IMR-90 (cell line): ENCODE results near the gene NECAB2. TPM values are rescaled to one million over a fixed set of nuclear protein-coding genes. Genes with fewer than 3 reads are reported as not detected.

Experiments
- ATAC-seq: fragments of 200-7000 bp; cut with Tn5 transposase; 2 replicates; pipeline ENCODE4 v1.9.1; 2020; ENCODE audit warnings: low read depth, mild to moderate bottlenecking, moderate library complexity
- BruUV-seq: library from RNA; stranded (reverse); fragments of 400-500 nt; replicated peaks from 2 replicates; lab custom pipeline; 2021; lab: Mats Ljungman, UMichigan
- CTCF ChIA-PET: fragments of 300-600 bp; formaldehyde crosslinking; extraction: SDS; loops from one replicate; lab custom pipeline; 2021; ENCODE audit warnings: antibody characterized with exemption; lab: Yijun Ruan, JAX
- POLR2A ChIA-PET: fragments of 300-600 bp; sonication (Branson Sonifier 250); formaldehyde crosslinking; loops from one replicate; lab custom pipeline; 2022; ENCODE audit warnings: antibody characterized with exemption; ENCODE audit not compliant: unreplicated experiment; lab: Charles Lee
- DNase-seq: peaks from one replicate; pipeline ENCODE4 v3.0.0; 2013
- H2AFZ ChIP-seq: replicated peaks from 2 replicates; pipeline ENCODE3; 2013; ENCODE audit warnings: low read length, mild to moderate bottlenecking; ENCODE audit not compliant: poor library complexity
- H2AK5ac ChIP-seq: 2 replicates; pipeline ENCODE4 v1.6.1; 2013; ENCODE audit warnings: low read depth, low read length, inconsistent platforms
- H2AK9ac ChIP-seq: replicated peaks from 2 replicates; pipeline ENCODE3; 2013; ENCODE audit warnings: mild to moderate bottlenecking, low read depth, low read length, moderate library complexity; ENCODE audit not compliant: poor library complexity
- H2BK120ac ChIP-seq: 2 replicates; pipeline ENCODE4 v1.6.1; 2013; ENCODE audit warnings: low read depth, low read length, inconsistent platforms
- H2BK15ac ChIP-seq: 3 replicates; pipeline ENCODE4 v1.6.1; 2013; ENCODE audit warnings: low read depth, low read length, inconsistent platforms
- H2BK20ac ChIP-seq: 2 replicates; pipeline ENCODE4 v1.6.1; 2013; ENCODE audit warnings: low read depth, mild to moderate bottlenecking, inconsistent platforms, low read length, moderate library complexity
- H2BK5ac ChIP-seq: 2 replicates; pipeline ENCODE4 v1.6.1; 2013; ENCODE audit warnings: mild to moderate bottlenecking, low read depth, low read length, inconsistent platforms; ENCODE audit not compliant: poor library complexity, severe bottlenecking
- H3K14ac ChIP-seq: replicated peaks from 2 replicates; pipeline ENCODE4 v1.6.1; 2013; ENCODE audit warnings: low read depth, low read length, inconsistent platforms
- H3K18ac ChIP-seq: 2 replicates; pipeline ENCODE4 v1.6.1; 2013; ENCODE audit warnings: low read depth, low read length, control low read depth
- H3K23ac ChIP-seq: 2 replicates; pipeline ENCODE4 v1.6.1; 2013; ENCODE audit warnings: low read depth, low read length, inconsistent platforms
- H3K27ac ChIP-seq: 2 replicates; pipeline ENCODE4 v1.5.1; 2013; ENCODE audit warnings: mild to moderate bottlenecking, control low read depth, low read length; ENCODE audit not compliant: insufficient read depth
- H3K27me3 ChIP-seq: 2 replicates; pipeline ENCODE4 v1.6.1; 2013; ENCODE audit warnings: low read length; ENCODE audit not compliant: control insufficient read depth, insufficient read depth
- H3K36me3 ChIP-seq: 2 replicates; pipeline ENCODE4 v1.6.1; 2013; ENCODE audit warnings: low read length, mixed read lengths; ENCODE audit not compliant: control insufficient read depth, insufficient read depth
- H3K4ac ChIP-seq: 2 replicates; pipeline ENCODE4 v1.6.1; 2013; ENCODE audit warnings: low read depth, low read length, inconsistent platforms
- H3K4me1 ChIP-seq: 2 replicates; pipeline ENCODE4 v1.6.1; 2013; ENCODE audit warnings: low read length, mixed read lengths; ENCODE audit not compliant: control insufficient read depth, insufficient read depth
- H3K4me2 ChIP-seq: 2 replicates; pipeline ENCODE4 v1.6.1; 2013; ENCODE audit warnings: low read depth, mild to moderate bottlenecking, control low read depth, low read length, moderate library complexity
- H3K4me3 ChIP-seq: 2 replicates; pipeline ENCODE4 v1.5.1; 2013; ENCODE audit warnings: low read depth, mild to moderate bottlenecking, control low read depth, low read length, moderate library complexity; ENCODE audit not compliant: insufficient read depth
- H3K56ac ChIP-seq: 2 replicates; pipeline ENCODE4 v1.6.1; 2013; ENCODE audit warnings: low read length, inconsistent platforms; ENCODE audit not compliant: insufficient read depth; ENCODE audit errors: extremely low read depth
- H3K79me1 ChIP-seq, 2 experiments: 2 replicates each; pipeline ENCODE4 v1.6.1; 2013; ENCODE audit warnings: low read length in 2 of 2, inconsistent platforms in 1 of 2, low read depth in 1 of 2
- H3K9ac ChIP-seq: 2 replicates; pipeline ENCODE4 v1.6.1; 2013; ENCODE audit warnings: low read depth, low read length, control low read depth
- H3K9me1 ChIP-seq: 2 replicates; pipeline ENCODE4 v1.6.1; 2013; ENCODE audit warnings: low read length, inconsistent platforms; ENCODE audit not compliant: insufficient read depth
- H3K9me3 ChIP-seq: 2 replicates; pipeline ENCODE4 v1.6.1; 2013; ENCODE audit warnings: low read length; ENCODE audit not compliant: control insufficient read depth, insufficient read depth
- H4K20me1 ChIP-seq: 2 replicates; pipeline ENCODE4 v1.6.1; 2013; ENCODE audit warnings: low read length, inconsistent platforms; ENCODE audit not compliant: insufficient read depth
- H4K5ac ChIP-seq: 2 replicates; pipeline ENCODE4 v1.6.1; 2013; ENCODE audit warnings: mild to moderate bottlenecking, low read depth, low read length, control low read depth
- H4K8ac ChIP-seq, 2 experiments: 2 replicates each; pipeline ENCODE4 v1.6.1; 2013; ENCODE audit warnings: low read depth in 2 of 2, low read length in 2 of 2, control low read depth in 1 of 2, inconsistent platforms in 1 of 2
- H4K91ac ChIP-seq: 2 replicates; pipeline ENCODE4 v1.6.1; 2013; ENCODE audit warnings: low read depth, low read length, inconsistent platforms; ENCODE audit not compliant: insufficient read depth
- CEBPB ChIP-seq: IDR thresholded peaks from 2 replicates; pipeline ENCODE4 v1.6.1; 2012; ENCODE audit warnings: low read depth, low read length, improper control_type of control experiment
- NFE2L2 ChIP-seq: fragments of 150-350 bp; IDR thresholded peaks from 2 replicates; pipeline ENCODE4 v1.6.1; 2016; ENCODE audit warnings: low read depth, mild to moderate bottlenecking, low read length
- WGBS, 2 experiments: methylation state at CpG; one replicate each; pipeline versions ENCODE4 v1.1.5 to v1.1.7; 2013; ENCODE audit warnings: missing lambda C conversion rate in 2 of 2; ENCODE audit not compliant: insufficient read length in 1 of 2; ENCODE audit errors: extremely low coverage in 2 of 2; 5-methylcytosine and 5-hydroxymethylcytosine counted together
- dilution Hi-C: fragments of 300-500 bp; cut with HindIII; formaldehyde crosslinking; loops from one replicate; pipeline ENCODE4 v1.14.3; 2018; ENCODE audit warnings: low sequenced_read_pairs; ENCODE audit not compliant: unreplicated experiment
- in situ Hi-C: fragments of 300-500 bp; cut with MboI; formaldehyde crosslinking; loops from 3 replicates; pipeline ENCODE4 v1.14.3; 2019; ENCODE audit warnings: low sequenced_read_pairs, inconsistent platforms, mixed read lengths
- intact Hi-C: fragments of 100-400 bp; cut with micrococcal nuclease; formaldehyde crosslinking; loops from 2 replicates; pipeline ENCODE4 v1.10.0; 2022
- polyA plus RNA-seq, 3 experiments: library from polyadenylated mRNA; depleted of rRNA; stranded (reverse); fragments of >200 nt; gene quantifications; 2 replicates each; pipeline ENCODE4 v1.2.3, GENCODE V29; 2012; ENCODE audit warnings: low replicate concordance in 1 of 3
- total RNA-seq: library from RNA; depleted of rRNA; stranded (reverse); fragments of >200 nt; gene quantifications from 2 replicates; pipeline ENCODE4 v1.2.3, GENCODE V29; 2012

The NECAB2 gene
- total and polyA plus RNA-seq, 2 of the 4 experiments (the other 2 are of a cell fraction), result 0.27 TPM; not detected in 1

GRCh38 chr16:83928341-83929055, 39.5 kb upstream of the NECAB2 start:
- Histone ChIP-seq H2AK5ac (no peak overlapping the region), H3K79me1 (no peaks in the 10 kb centered on the region), H2BK20ac (no peak overlapping the region), H4K8ac (no peak overlapping the region), H3K36me3 (no peaks in the 10 kb centered on the region), H3K4me3 (no peak overlapping the region), H3K4me1 (peaks cover 7% of the 10 kb centered on the region), H2AFZ (no peak overlapping the region), H3K9me3 (no peaks in the 10 kb centered on the region), H2BK5ac (no peak overlapping the region), H4K20me1 (no peaks in the 10 kb centered on the region), H3K9ac (no peak overlapping the region), H2BK120ac (no peak overlapping the region), H3K27ac (no peak overlapping the region), H4K91ac (no peak overlapping the region), H3K4ac (no peak overlapping the region), H3K23ac (no peak overlapping the region), H2AK9ac (no peak overlapping the region), H3K56ac (no peak overlapping the region), H3K14ac (no peak overlapping the region), H4K5ac (no peak overlapping the region), H3K9me1 (no peaks in the 10 kb centered on the region), H3K4me2 (no peak overlapping the region), H2BK15ac (no peak overlapping the region), H3K18ac (no peak overlapping the region), H3K27me3 (no peaks in the 10 kb centered on the region)
- in situ Hi-C loops, result no loop called here
- TF ChIP-seq CEBPB, result peak; percentile 96
- no peak for TF ChIP-seq NFE2L2
- ATAC-seq (peak; percentile 48), DNase-seq (peak; percentile 85)
- 97% methylated on average over 4 of the region's 16 CpGs; no CpG with 5 or more reads in 1 of the 2 experiments for WGBS, 2 experiments
- POLR2A ChIA-PET, result interaction anchor here (1.0 kb wide), 1 partner anchor 8 kb away, joined by 3 read pairs; no protein-coding TSS in a partner anchor
- CTCF ChIA-PET, result no interaction called here
- intact Hi-C loops, result no loop called here
- no TSS peak for BruUV-seq
- dilution Hi-C loops, result no loop called here
